Activated naive CD8-positive, alpha-beta T cell treated with anti-CD3 and anti-CD28 coated beads, Interleukin-2, amount 50 U/mL, for 24 hours (primary cell): ENCODE data around the gene MYO7B.

ENCODE experiments used
- ATAC-seq: fragments of 150-1000 bp; cut with Tn5 transposase; one replicate; pipeline ENCODE4 v1.10.0; 2021
- DNase-seq: peaks from one replicate; pipeline ENCODE4 v3.0.0; 2021
- H3K27ac Mint-ChIP-seq: one replicate; pipeline ENCODE4 v1.8.0; 2021; ENCODE audit warnings: mild to moderate bottlenecking, mixed read lengths
- H3K27me3 Mint-ChIP-seq: one replicate; pipeline ENCODE4 v1.8.0; 2021; ENCODE audit warnings: mixed read lengths
- H3K36me3 Mint-ChIP-seq: one replicate; pipeline ENCODE4 v1.8.0; 2021; ENCODE audit warnings: low read depth, mixed read lengths
- H3K4me1 Mint-ChIP-seq: one replicate; pipeline ENCODE4 v1.8.0; 2021; ENCODE audit warnings: mixed read lengths
- H3K4me3 Mint-ChIP-seq: one replicate; pipeline ENCODE4 v1.8.0; 2021; ENCODE audit warnings: mild to moderate bottlenecking, moderate library complexity, mixed read lengths
- H3K9me3 Mint-ChIP-seq: one replicate; pipeline ENCODE4 v1.8.0; 2021; ENCODE audit warnings: mixed read lengths

The MYO7B gene

GRCh38 chr2:127580167-127581049, 44.9 kb downstream of the MYO7B start:
- Mint-ChIP-seq H3K27me3 (no peaks in the 10 kb centered on the region), H3K36me3 (no peaks in the 10 kb centered on the region), H3K4me1 (peaks cover 12% of the 10 kb centered on the region), H3K4me3 (no peak overlapping the region), H3K9me3 (no peaks in the 10 kb centered on the region), H3K27ac (no peak overlapping the region)
- ATAC-seq (no peak), DNase-seq (no peak)

- H3K4me3 Mint-ChIP-seq, result no peak overlapping the region
- ATAC-seq (no peak), DNase-seq (no peak)
- H3K9me3 Mint-ChIP-seq, result no peaks in the 10 kb centered on the region
- H3K27me3 Mint-ChIP-seq, result no peaks in the 10 kb centered on the region
- no peak overlapping the region for H3K27ac Mint-ChIP-seq
- no peaks in the 10 kb centered on the region for H3K36me3 Mint-ChIP-seq
- peaks cover 6% of the 10 kb centered on the region for H3K4me1 Mint-ChIP-seq
Measured at GRCh38 chr2:127581050-127581345, 45.5 kb downstream of the MYO7B start.

GRCh38 chr2:127581516-127582490, 46.3 kb downstream of the MYO7B start:
- ATAC-seq, result no peak
- H3K36me3 Mint-ChIP-seq, result no peaks in the 10 kb centered on the region
- H3K9me3 Mint-ChIP-seq, result no peaks in the 10 kb centered on the region
- no peaks in the 10 kb centered on the region for H3K27me3 Mint-ChIP-seq
- H3K4me1 Mint-ChIP-seq, result peaks cover 3% of the 10 kb centered on the region
- no peak for DNase-seq
- H3K4me3 Mint-ChIP-seq, result no peak overlapping the region
- no peak overlapping the region for H3K27ac Mint-ChIP-seq

- Mint-ChIP-seq H3K27me3 (no peaks in the 10 kb centered on the region), H3K27ac (no peak overlapping the region), H3K9me3 (no peaks in the 10 kb centered on the region), H3K4me1 (no peaks in the 10 kb centered on the region), H3K4me3 (no peak overlapping the region), H3K36me3 (no peaks in the 10 kb centered on the region)
- no peak for DNase-seq
- ATAC-seq, result no peak
Measured at GRCh38 chr2:127582863-127583861, 47.7 kb downstream of the MYO7B start.

GRCh38 chr2:127584047-127584446, 48.6 kb downstream of the MYO7B start:
- H3K4me1 Mint-ChIP-seq, result no peaks in the 10 kb centered on the region
- no peaks in the 10 kb centered on the region for H3K27me3 Mint-ChIP-seq
- H3K4me3 Mint-ChIP-seq, result no peak overlapping the region
- no peaks in the 10 kb centered on the region for H3K9me3 Mint-ChIP-seq
- DNase-seq (no peak), ATAC-seq (no peak)
- no peaks in the 10 kb centered on the region for H3K36me3 Mint-ChIP-seq
- no peak overlapping the region for H3K27ac Mint-ChIP-seq

GRCh38 chr2:127584516-127585033, 49.1 kb downstream of the MYO7B start:
- Mint-ChIP-seq H3K36me3 (no peaks in the 10 kb centered on the region), H3K4me1 (no peaks in the 10 kb centered on the region), H3K27me3 (no peaks in the 10 kb centered on the region), H3K9me3 (no peaks in the 10 kb centered on the region), H3K4me3 (no peak overlapping the region), H3K27ac (no peak overlapping the region)
- ATAC-seq, result no peak
- no peak for DNase-seq

- no peaks in the 10 kb centered on the region for H3K27me3 Mint-ChIP-seq
- H3K36me3 Mint-ChIP-seq, result no peaks in the 10 kb centered on the region
- no peak for DNase-seq
- H3K27ac Mint-ChIP-seq, result no peak overlapping the region
- H3K9me3 Mint-ChIP-seq, result no peaks in the 10 kb centered on the region
- no peak overlapping the region for H3K4me3 Mint-ChIP-seq
- H3K4me1 Mint-ChIP-seq, result no peaks in the 10 kb centered on the region
- ATAC-seq, result no peak
Measured at GRCh38 chr2:127585270-127585807, 49.9 kb downstream of the MYO7B start.

- Mint-ChIP-seq H3K4me3 (no peak overlapping the region), H3K27ac (no peak overlapping the region), H3K27me3 (no peaks in the 10 kb centered on the region), H3K4me1 (no peaks in the 10 kb centered on the region), H3K9me3 (no peaks in the 10 kb centered on the region), H3K36me3 (no peaks in the 10 kb centered on the region)
- DNase-seq (no peak), ATAC-seq (no peak)
Measured at GRCh38 chr2:127586136-127586535, 50.7 kb downstream of the MYO7B start.

GRCh38 chr2:127586746-127587295, 51.3 kb downstream of the MYO7B start:
- Mint-ChIP-seq H3K27ac (no peak overlapping the region), H3K36me3 (no peaks in the 10 kb centered on the region), H3K27me3 (no peaks in the 10 kb centered on the region), H3K9me3 (no peaks in the 10 kb centered on the region), H3K4me3 (no peak overlapping the region), H3K4me1 (no peaks in the 10 kb centered on the region)
- no peak for ATAC-seq
- no peak for DNase-seq

GRCh38 chr2:127588241-127588640, 52.8 kb downstream of the MYO7B start:
- Mint-ChIP-seq H3K4me3 (no peak overlapping the region), H3K27me3 (no peaks in the 10 kb centered on the region), H3K36me3 (no peaks in the 10 kb centered on the region), H3K27ac (no peak overlapping the region), H3K4me1 (no peaks in the 10 kb centered on the region), H3K9me3 (no peaks in the 10 kb centered on the region)
- DNase-seq, result no peak
- no peak for ATAC-seq

GRCh38 chr2:127589358-127589757, 53.9 kb downstream of the MYO7B start:
- DNase-seq (no peak), ATAC-seq (no peak)
- no peaks in the 10 kb centered on the region for H3K27me3 Mint-ChIP-seq
- no peaks in the 10 kb centered on the region for H3K9me3 Mint-ChIP-seq
- H3K27ac Mint-ChIP-seq, result no peak overlapping the region
- H3K36me3 Mint-ChIP-seq, result no peaks in the 10 kb centered on the region
- H3K4me1 Mint-ChIP-seq, result no peaks in the 10 kb centered on the region
- no peak overlapping the region for H3K4me3 Mint-ChIP-seq

GRCh38 chr2:127589841-127590240, 54.4 kb downstream of the MYO7B start:
- H3K36me3 Mint-ChIP-seq, result no peaks in the 10 kb centered on the region
- no peak overlapping the region for H3K4me3 Mint-ChIP-seq
- H3K4me1 Mint-ChIP-seq, result no peaks in the 10 kb centered on the region
- no peak overlapping the region for H3K27ac Mint-ChIP-seq
- DNase-seq (no peak), ATAC-seq (no peak)
- no peaks in the 10 kb centered on the region for H3K9me3 Mint-ChIP-seq
- H3K27me3 Mint-ChIP-seq, result no peaks in the 10 kb centered on the region

GRCh38 chr2:127590386-127591190, 55.1 kb downstream of the MYO7B start:
- DNase-seq, result no peak

More at GRCh38 chr2:127590386-127591190, 55.1 kb downstream of the MYO7B start:
- ATAC-seq, result no peak
- Mint-ChIP-seq H3K4me3 (no peak overlapping the region), H3K27me3 (no peaks in the 10 kb centered on the region), H3K36me3 (no peaks in the 10 kb centered on the region), H3K27ac (no peak overlapping the region), H3K9me3 (no peaks in the 10 kb centered on the region), H3K4me1 (no peaks in the 10 kb centered on the region)
